GM18858 (cell line): ENCODE measurements around the gene ADD2.

Experiments
- ATAC-seq: cut with Tn5 transposase; IDR thresholded peaks from one replicate; pipeline ENCODE4 v1.9.1; 2021; ENCODE audit not compliant: unreplicated experiment

Gene ADD2

DNA sequence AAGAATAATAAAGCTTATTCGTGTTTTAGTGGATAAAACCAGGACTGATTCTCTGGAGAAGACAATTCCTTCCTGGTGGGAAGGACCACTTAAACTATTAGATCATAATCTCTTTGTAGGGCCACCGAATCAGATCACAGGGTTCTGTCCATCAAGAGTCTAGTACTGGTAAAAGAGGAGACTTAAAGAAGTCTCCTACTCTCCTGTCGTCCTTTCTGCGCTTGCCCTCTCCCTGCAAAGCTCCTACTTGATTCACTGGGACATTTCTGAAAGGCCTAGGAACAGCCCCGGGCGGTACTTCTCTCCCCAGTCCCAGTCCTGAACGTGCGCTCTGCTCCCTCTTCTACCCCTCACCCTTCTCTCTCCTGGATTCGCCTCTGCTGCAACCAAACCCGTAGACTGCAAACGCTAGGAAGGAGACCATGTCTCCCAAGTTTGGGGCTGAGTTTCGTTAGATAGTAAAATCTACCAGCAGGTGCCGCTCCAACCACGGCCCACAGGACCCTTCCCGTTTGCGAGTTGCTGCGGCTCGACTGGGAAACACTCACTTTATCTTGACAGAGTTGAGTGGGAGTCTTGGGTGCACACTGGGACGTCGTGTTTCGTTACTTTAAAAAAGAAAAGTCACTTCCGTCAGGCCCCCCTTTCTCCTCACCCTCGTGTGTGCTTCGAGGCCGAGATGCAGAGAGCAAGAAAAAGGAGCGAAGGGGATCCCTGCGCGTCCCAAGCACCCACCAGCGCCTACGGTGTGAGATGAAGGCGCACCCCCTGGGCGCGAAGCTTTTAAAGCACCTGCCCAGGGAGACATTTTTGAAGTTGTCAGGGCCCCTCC is 21.5 kb upstream of the ADD2 start:
- ATAC-seq: no peak

DNA sequence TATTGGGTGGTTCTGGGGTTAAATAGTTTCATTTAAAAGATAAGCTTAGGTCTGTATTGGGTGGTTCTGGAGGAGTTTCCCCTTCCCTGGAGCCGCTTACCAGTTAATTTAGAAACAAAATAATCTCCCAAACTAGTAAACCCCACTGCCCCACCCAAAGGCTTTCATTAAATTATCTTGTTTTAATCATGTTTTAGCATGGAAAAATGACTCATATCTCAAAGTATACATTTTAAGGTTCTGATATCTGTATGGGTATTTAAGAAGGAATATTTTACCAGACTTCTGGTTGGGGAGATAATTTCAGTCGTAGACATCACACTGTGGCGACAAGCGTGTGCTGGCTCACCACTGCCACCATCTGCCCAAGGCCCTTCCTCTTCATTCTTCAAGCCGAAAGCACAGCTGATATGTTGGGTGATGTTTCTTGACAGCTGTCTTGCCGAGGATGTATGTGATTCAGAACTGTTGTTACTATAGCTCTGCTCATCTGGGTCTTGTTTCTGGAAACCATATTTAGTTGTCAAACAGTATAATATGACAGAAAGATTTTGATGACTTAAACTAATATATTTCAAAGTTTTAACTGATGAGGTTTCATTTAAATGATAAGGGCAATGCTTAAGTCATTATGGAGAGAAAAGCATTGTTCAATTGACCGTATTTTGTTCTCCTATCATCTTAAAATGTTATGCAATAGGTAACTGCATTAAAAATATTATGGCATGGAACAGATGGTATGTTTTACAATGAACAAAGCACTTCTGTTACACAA is 17.3 kb upstream of the ADD2 start:
- no peak for ATAC-seq

DNA sequence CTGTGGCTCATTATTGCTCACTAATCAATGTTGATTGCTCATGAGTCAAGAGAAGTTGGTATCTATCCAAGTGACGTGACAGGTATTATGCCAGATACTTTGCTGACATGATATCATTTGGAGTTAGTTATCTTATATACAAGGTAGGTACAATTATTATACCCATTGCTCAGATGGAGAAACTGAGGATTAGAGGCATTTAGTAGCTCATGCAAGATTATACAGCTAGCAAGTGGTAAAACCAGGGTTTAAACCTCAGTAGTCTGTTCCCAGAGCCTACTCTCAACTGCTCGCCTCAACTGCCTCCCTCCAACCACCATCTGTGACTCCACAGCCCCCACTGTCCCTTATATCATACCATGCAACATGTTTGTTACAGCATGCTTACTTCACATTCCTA is 16.3 kb upstream of the ADD2 start:
- no peak for ATAC-seq

DNA sequence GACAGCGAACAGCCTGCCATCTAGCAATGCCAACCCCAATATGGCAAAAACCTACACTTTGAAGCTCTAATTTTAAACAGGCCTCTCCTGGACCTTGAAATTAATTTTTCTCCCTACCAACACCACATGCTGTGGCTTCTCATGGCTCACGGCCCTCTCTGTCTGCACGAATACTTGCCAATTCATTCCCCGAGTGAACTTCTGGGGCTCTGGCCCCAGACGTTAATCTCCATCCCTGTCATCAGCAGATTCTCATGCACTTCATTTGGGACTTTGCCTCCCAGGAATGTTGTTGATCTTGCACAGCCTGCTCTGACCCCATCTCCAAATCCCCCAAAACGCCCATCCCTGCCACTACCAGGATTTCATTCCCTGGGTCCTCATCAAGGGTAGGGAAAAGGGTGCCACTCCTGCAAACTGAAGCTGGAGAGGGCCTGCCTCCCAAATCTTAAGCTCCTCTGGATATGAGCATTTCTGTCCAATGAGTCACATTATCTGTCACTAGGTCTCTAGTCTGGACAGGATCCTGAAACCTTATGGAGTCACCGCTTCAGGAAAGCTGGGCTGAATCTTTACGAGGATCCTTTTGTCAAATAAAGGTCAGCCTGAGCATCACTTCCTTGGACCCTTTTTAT is 12.0 kb upstream of the ADD2 start:
- no peak for ATAC-seq

DNA sequence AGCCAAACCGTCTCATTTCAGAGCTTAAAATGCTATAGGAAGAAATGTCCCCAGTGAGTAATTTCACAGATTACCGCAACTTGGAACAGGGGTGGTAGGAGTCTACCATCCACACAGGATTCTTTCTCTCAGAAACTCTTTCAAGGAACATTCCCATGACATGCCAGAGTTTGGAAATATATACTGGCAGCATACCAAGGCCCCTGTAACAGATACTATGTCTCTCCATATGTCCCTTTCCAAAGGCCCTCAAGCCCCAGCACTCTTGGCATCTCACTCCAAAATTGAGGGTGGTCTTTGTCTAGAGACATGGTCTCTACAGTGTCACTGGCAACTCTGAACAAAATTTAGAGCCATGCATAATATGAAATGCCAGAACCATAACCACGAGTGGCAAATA is 11.5 kb upstream of the ADD2 start:
- ATAC-seq: no peak

DNA sequence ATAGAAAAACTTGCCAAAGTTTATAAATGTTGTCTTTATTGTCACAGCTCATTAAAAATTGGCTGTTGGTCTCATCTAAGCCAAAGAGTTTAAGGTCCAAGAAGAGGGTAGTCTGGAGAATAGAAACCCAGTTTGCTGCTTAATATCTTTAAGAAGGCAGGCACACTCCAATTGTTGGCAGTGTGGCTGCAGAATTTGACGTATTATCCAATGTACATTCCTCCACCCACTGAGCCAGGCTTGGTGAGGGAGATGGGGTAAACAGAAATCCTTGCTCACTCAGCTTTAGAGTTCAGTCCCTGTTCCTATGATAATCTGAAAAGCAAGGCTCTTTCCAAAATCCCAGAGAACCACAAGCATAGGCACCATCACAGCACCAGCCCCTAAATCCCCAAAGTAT is 10.7 kb upstream of the ADD2 start:
- no peak for ATAC-seq

DNA sequence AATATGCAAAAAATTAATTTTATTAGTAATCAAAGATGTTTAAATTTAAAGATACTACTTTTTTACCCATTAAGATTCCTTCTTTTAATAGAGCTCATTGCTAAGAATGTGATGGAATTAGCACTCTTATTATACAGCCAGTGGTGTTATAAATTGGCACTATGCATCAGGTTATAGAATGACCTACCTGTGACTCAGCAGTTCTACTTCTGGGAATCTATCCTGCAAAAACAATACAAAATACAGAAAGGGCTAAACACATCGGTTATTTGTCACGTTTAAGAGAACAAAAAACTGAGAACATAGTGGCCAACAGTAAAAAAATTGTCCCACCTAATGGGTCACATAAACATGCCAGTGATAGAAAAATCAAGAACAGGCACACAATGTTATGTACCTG is 9.4 kb upstream of the ADD2 start:
- ATAC-seq: no peak

DNA sequence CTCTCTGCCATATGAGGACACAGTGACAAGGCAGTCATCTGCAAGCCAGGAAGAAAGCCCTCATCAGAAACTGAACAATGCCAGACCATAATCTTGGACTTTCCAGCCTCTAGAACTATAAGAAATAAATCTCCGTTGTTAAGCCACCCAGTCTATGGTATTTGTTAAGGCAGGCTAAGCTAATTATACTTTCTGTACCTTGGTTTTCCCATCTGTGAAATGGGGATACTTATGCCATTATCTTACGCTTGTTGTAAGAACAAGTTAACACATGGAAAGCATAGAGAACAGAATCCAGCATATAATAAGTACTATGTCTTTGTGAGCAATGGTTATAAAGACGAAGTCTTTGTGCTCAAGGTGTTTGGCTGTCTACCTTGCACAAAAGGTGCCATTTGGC is 8.3 kb upstream of the ADD2 start:
- ATAC-seq: no peak

DNA sequence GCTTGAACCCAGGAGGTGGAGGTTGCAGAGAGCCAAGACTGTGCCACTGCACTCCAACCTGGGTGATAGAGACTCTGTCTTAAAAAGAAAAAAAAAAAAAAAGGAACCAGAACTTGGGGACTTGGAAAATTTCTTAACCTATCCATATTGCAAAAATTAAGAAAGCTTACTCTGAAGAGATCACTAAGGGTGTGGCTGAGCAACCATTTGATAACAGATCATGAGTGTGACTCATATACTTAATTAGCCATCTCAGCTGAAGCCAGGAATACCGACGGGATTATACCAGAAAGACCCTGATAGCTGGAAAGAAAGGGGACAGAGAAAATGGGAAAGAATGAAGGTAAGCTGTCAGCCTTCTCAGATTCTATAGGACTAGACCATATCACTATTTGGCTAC is 7.1 kb upstream of the ADD2 start:
- ATAC-seq: no peak

DNA sequence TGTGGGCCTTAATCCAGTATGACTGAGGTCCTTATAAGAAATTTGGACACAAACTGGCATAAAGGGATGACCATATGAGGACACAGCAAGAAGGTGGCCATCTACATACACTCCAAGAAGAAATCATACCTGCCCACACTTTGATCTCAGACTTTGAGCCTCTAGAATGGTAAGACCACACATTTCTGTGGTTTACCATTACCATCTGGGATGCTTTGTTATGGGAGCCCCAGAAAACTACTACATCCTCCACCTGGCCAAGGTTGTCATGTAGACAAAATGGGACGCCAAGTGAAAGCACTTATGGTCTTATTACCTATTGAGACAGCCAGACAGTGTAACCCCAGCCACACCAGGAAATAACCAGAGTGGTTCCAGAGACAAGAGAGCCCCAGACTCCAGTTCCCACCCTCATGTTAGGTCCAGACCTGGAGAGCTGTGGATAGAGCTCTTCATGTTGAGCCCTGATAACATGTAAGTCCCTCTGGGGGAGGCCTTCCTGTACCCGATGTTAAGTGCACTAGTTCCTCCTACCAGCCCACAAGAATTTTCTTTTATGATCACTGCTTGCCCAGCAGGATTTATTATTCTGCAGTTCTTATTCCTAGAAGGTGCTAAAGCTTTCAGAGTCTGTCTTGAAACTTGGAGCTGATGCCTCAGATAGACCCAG is 4.6 kb upstream of the ADD2 start:
- ATAC-seq: no peak

DNA sequence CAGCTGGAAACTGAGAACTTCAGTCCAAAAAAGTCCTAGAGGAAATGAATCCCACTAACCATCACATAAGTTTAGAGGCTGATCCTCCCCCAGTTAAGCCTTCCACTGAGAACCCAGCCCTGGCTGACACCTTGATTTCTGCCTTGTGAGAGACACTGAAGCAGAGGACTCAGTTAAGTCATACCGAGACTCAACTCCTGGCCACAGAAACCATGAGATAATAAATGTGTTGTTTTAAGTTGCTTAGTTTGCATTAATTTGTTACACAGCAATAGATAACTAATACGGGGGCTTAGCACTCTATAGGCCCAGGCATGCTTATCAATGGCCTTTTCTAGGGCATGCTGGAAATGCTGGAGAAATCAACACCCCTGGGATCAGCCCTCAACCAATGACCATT is 3.4 kb upstream of the ADD2 start:
- no peak for ATAC-seq

DNA sequence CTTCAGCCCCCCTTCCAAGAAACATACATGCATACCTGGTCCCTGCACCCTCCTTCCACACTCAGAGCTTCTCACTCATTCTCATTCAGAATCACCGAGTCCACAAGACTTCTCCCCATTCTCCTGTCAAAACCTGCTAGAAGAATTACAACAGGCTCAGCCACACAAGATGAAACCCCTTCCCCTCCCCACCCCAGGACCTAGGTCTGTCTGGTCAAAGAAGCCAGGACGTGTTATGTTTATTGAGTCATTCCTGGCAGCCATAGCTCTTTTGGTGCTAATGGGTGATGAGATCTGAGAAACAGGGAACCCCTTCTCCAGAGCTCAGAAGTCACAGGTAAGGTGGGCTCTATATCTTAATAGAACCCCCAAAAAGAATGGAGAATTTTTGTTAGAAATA is 1.4 kb upstream of the ADD2 start:
- ATAC-seq: no peak

DNA sequence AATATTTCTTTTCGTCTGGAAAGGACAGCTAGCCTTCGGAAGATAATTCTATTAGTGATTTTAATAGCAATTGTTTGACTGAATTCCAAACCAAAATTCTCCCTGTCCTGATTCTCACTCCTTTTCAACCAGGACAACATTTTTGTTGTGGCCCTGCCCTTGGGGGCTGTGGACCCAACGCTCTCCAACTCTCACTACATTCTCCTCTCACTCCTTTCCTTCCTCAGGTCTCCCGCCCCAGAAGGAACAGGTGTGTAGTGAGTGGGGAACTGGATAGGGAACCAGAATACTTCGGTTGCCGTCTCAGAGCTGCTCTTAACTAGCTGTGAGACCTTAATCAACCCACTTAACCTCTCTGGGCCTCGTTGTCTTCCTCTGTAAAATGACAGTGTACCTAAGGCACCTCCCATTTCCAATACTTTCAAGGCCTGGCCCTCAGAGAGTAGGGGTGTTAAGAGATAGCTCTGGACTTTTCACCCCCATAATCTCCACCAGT is 638 bp upstream of the ADD2 start:
- ATAC-seq: no peak

DNA sequence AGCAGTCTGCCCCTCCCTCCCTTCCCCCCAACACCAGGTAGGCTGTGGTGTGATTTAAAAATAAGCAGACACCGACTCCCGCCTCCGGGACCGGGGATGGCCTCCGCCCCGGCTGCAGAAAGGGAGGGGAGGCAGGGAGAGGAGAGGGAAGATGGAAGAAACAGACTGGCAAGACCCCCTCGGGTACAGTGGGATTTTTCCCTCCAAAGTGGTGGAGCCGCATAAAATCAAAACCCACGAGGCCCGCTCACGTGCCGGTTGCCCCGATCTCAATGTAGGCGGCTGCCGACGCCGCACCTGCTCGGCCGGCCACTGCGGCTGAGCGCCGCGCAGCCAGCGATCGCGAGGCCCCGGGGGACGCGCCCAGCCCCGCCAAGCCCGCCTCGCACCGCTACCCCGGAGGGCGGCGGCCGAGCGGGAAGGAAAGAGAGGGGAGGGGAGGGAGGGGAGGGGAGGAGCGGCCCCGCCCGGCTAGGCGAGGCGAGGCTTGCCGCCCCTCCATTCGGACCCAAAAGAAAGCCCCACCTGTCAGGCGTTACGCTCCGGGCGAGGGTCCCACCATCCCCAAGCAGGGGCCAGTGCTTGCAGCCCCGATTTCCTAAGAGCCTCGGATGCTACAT is 811 bp downstream of the ADD2 start:
- no peak for ATAC-seq

DNA sequence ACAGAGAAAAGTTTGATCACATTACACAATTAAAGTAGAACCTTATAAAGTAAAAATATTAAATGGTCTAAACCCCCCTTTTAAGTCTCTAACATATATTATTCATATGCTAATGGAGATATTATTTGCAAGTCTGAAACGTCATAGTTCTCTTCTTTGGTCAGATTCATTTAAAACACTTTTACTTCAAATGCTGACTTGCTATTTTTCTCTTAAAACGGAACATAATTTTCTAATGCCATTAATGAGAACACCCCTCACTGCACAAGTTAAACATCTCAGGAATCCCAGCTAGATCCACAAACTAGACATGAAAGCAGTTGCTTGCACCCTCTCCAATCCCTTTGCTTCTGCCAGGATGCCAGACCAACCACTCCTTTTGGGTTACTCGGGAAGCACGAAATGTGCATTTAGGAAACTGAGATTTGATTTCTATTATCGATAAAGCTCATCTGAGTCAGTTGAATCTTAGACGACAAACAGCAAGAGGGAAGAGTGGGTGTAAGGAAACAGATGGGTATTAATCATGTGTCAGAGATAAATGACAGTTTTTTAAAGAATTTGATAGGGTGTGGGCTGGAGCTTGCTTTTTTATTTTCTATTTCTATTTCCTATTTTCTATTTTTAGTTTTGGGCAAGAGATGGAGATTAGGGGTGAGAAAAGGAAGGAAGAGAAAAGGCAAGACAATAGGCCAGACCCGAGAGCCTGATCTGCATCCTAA is 1.5 kb downstream of the ADD2 start:
- ATAC-seq: no peak

DNA sequence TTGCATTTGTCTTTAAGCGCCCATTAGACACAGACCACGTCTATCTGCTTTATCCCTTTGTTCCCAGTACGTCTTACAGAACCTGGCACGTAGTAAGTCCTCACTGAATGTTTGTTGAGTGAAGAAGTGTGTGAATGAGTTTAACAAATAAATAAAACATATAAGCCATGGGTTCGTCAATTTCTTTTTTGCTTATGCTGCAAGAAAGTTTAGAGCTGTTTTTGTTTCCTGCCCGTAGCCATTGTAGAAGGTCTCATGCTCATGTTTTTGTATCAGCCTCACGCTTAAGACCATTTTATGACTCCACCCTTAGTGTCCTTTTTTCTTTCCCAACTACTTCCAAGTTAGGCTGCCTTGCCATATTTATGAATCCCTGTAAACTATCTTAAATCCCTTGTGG is 2.5 kb downstream of the ADD2 start:
- no peak for ATAC-seq

DNA sequence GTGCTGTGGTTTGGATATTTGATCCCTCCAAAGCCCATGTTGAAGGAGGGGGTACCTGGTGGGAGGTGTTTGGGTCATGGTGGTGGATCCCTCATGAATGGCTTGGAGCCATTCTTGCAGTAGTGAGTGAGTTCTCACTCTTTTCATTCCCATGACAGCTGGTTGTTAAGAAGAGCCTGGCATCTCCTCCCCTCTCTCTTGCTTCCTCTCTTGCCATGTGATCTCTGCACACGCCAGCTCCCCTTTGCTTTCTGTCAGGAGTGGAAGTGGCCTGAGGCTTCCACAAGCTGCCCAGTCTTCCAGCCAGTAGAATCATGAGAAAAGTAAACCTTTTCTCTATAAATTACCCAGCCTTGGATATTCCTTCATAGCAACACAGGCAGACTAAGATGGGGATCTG is 8.6 kb downstream of the ADD2 start:
- ATAC-seq: no peak

DNA sequence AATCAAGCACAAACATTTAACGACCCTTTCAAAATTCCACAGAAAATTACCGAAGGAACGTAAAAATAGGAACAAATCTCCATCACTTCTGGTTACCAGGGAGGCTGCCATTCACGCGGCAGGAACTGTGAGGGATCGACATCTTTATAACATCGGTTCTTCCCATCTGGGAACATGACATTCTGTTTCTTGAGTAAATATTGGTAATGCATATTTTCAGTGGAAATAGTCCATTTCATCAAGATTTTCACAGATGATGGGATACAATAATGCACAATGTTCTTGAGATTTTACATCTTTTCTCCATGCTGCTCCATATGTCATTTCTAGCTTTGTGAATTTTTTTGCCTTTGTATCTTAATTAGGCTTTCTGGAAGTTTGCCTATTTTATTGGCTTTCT is 10.0 kb downstream of the ADD2 start:
- no peak for ATAC-seq

DNA sequence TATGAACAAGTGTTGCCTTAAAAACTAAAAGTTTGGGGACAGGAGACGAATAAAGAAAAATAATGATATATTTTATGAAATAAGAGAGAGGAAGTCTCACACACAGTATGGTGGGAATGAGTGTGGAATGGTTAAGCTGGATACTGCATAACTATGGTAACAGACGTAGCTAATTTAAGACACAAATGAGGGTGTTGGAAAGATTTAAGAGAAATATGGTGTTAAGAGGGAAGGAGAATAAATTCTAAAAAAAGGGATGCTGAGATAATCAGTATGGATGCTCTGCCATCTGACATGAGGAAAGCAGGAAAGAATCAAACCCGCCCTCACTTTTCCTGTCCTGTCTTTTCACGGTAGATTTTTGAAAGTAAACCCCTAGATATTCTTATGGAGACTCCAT is 10.6 kb downstream of the ADD2 start:
- no peak for ATAC-seq

DNA sequence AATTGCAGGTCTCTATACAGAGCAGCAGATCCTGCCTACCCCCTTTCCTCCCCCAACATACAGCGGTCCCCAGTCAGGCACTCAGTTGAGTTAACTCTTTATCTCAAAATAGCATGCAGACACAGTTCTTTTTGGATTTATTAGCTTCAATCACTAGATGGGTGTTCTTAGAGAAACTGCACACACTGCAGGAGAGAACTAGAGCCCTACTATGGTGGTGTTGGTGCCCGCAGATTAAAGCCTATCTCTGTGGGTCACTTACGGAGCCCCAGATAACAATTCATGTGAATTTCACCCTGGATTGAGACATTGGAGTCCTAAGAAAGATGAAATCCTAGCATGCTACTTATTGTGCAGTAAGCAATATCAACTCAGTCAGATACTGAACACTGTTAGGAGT is 11.9 kb downstream of the ADD2 start:
- ATAC-seq: no peak
